ENCODE results near the gene DNAJB14.

DNAJB14 gene

DNA sequence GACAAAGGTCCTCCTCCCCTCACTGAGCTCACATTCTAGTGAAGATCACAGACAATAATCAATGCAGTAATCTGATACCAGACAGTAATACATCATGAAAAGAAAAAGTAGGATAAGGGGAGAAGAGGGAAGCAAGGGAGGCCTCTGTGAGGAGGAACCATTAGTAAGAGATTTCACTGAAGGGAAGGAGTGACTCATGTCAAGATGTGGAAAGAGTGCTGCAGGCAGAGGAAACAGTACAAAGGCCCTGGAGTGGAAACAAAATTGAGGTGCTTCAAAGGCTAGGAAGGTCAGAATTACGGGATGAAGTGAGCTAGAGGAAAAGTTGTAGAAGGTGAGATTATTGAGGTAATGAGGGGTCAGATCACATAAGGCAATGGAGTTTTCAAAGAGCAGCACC is 90.3 kb downstream of the DNAJB14 start:
- no peak overlapping the region for H2BK120ac ChIP-seq (ENCODE audit: low read depth, low read length)
- H2AK5ac ChIP-seq (ENCODE audit: low read depth, low read length) = no peak overlapping the region
- no peak overlapping the region for H3K18ac ChIP-seq (ENCODE audit: low read length)
- H3K79me1 ChIP-seq (ENCODE audit: low read depth, low read length) = no peaks in the 10 kb centered on the region
- H2BK15ac ChIP-seq (ENCODE audit: low read length) = no peak overlapping the region
- H3K27me3 ChIP-seq (ENCODE audit: control insufficient read depth in 3 of 3, insufficient read depth in 3 of 3, low read depth in 1 of 3, low read length in 3 of 3) = no peaks in the 10 kb centered on the region
- H3K9me3 ChIP-seq (replicated peaks in 1 of 2; ENCODE audit: control insufficient read depth in 2 of 2, insufficient read depth in 1 of 2, low read depth in 1 of 2, low read length in 2 of 2) = peaks cover 3 to 19% of the 10 kb centered on the region in 2 donors
- no peak overlapping the region for H3K23ac ChIP-seq (ENCODE audit: low read depth, low read length, poor library complexity)
- peaks cover 2 to 3% of the 10 kb centered on the region in 2 donors for H3K4me1 ChIP-seq (ENCODE audit: control insufficient read depth in 2 of 2, insufficient read depth in 1 of 2, low read depth in 1 of 2, low read length in 2 of 2)
- no peak for DNase-seq (ENCODE audit: low spot score)
- WGBS, 2 donors (ENCODE audit: extremely low coverage in 2 of 2, insufficient read length in 2 of 2, insufficient replicate concordance in 1 of 2) = 100% methylated on average over 1 of the region's 1 CpG; no CpG with 5 or more reads in 1 of the 2 donors
- no peak overlapping the region for H4K91ac ChIP-seq (ENCODE audit: low read depth, low read length, poor library complexity)
- no peak overlapping the region for H2BK12ac ChIP-seq (ENCODE audit: low read length)
- no peak overlapping the region for H3K4me2 ChIP-seq (ENCODE audit: insufficient read depth, low read length, poor library complexity, severe bottlenecking)
- H2BK5ac ChIP-seq (ENCODE audit: low read length) = no peak overlapping the region
- no peak overlapping the region for H4K8ac ChIP-seq (ENCODE audit: low read depth, low read length)
- H3K4ac ChIP-seq (ENCODE audit: low read length) = no peak overlapping the region
- H3K14ac ChIP-seq (ENCODE audit: low read length) = no peak overlapping the region
- H2AFZ ChIP-seq (ENCODE audit: low read length) = no peak overlapping the region
- no peak overlapping the region for H3K27ac ChIP-seq (replicated peaks; ENCODE audit: low read length)
- H3K9ac ChIP-seq (ENCODE audit: low read depth, low read length, poor library complexity) = no peak overlapping the region
- no peaks in the 10 kb centered on the region for H3K36me3 ChIP-seq (replicated peaks in 1 of 2; ENCODE audit: control insufficient read depth in 2 of 2, insufficient read depth in 2 of 2, low read length in 2 of 2)
- H3K4me3 ChIP-seq (ENCODE audit: low read length in 2 of 2) = no peak overlapping the region

DNA sequence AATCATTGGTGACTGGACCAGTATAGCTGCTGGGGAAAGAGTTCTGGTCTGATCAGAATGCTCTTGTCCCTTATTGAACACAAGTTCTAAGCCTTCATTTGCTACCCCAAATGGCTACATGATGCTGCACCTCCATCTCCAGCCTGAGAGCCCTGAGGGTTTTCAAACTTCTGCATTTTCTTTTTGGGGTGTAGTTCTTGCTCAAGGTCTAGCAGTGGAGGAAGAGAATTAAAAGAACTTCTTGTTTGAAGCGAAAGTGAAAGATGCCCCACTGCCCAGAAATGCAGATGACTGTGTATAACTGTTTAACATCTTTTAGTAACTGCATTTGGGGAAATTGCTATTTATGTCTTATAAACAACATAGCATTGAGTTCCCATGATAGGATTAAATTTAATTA is 90.7 kb downstream of the DNAJB14 start:
- no peak overlapping the region for H2BK120ac ChIP-seq (ENCODE audit: low read depth, low read length)
- H4K8ac ChIP-seq (ENCODE audit: low read depth, low read length) = no peak overlapping the region
- no peaks in the 10 kb centered on the region for H3K36me3 ChIP-seq (replicated peaks in 1 of 2; ENCODE audit: control insufficient read depth in 2 of 2, insufficient read depth in 2 of 2, low read length in 2 of 2)
- H2AFZ ChIP-seq (ENCODE audit: low read length) = no peak overlapping the region
- H3K14ac ChIP-seq (ENCODE audit: low read length) = no peak overlapping the region
- no peak overlapping the region for H2BK5ac ChIP-seq (ENCODE audit: low read length)
- H3K4me1 ChIP-seq (ENCODE audit: control insufficient read depth in 2 of 2, insufficient read depth in 1 of 2, low read depth in 1 of 2, low read length in 2 of 2) = peaks cover 2 to 3% of the 10 kb centered on the region in 2 donors
- H3K4ac ChIP-seq (ENCODE audit: low read length) = no peak overlapping the region
- DNase-seq (ENCODE audit: low spot score) = no peak
- H2AK5ac ChIP-seq (ENCODE audit: low read depth, low read length) = no peak overlapping the region
- no peak overlapping the region for H2BK15ac ChIP-seq (ENCODE audit: low read length)
- H3K18ac ChIP-seq (ENCODE audit: low read length) = no peak overlapping the region
- H3K79me1 ChIP-seq (ENCODE audit: low read depth, low read length) = no peaks in the 10 kb centered on the region
- no peak overlapping the region for H3K23ac ChIP-seq (ENCODE audit: low read depth, low read length, poor library complexity)
- no peak overlapping the region for H4K91ac ChIP-seq (ENCODE audit: low read depth, low read length, poor library complexity)
- H3K4me2 ChIP-seq (ENCODE audit: insufficient read depth, low read length, poor library complexity, severe bottlenecking) = no peak overlapping the region
- H3K4me3 ChIP-seq (ENCODE audit: low read length in 2 of 2) = no peak overlapping the region
- no peak overlapping the region for H3K9ac ChIP-seq (ENCODE audit: low read depth, low read length, poor library complexity)
- H3K27me3 ChIP-seq (ENCODE audit: control insufficient read depth in 3 of 3, insufficient read depth in 3 of 3, low read depth in 1 of 3, low read length in 3 of 3) = no peaks in the 10 kb centered on the region
- no CpG with 5 or more reads among the region's 1 CpG for WGBS, 2 donors (ENCODE audit: extremely low coverage in 2 of 2, insufficient read length in 2 of 2, insufficient replicate concordance in 1 of 2)
- peaks cover 3 to 19% of the 10 kb centered on the region in 2 donors for H3K9me3 ChIP-seq (replicated peaks in 1 of 2; ENCODE audit: control insufficient read depth in 2 of 2, insufficient read depth in 1 of 2, low read depth in 1 of 2, low read length in 2 of 2)
- H3K27ac ChIP-seq (replicated peaks; ENCODE audit: low read length) = no peak overlapping the region
- no peak overlapping the region for H2BK12ac ChIP-seq (ENCODE audit: low read length)

DNA sequence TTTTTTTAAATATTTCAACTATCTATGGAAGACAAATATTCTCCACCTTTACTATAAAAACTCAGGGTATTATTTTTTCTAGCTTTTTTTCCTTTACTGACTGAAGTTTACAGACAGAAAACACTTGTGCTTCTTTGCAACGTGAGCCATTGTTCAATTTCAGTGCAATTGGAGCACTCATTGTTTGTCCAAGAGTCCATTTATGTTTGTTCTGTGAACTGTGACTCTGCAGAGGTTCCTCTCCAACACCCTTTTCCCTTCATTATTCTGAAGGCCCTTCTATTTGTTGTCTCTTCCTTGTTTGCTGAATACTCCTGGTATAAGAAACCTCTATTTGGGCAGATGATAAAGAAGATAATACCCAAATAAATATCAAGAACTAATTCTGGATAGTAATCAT is 92.4 kb downstream of the DNAJB14 start:
- H3K23ac ChIP-seq (ENCODE audit: low read depth, low read length, poor library complexity) = no peak overlapping the region
- no CpG with 5 or more reads among the region's 1 CpG for WGBS, 2 donors (ENCODE audit: extremely low coverage in 2 of 2, insufficient read length in 2 of 2, insufficient replicate concordance in 1 of 2)

DNA sequence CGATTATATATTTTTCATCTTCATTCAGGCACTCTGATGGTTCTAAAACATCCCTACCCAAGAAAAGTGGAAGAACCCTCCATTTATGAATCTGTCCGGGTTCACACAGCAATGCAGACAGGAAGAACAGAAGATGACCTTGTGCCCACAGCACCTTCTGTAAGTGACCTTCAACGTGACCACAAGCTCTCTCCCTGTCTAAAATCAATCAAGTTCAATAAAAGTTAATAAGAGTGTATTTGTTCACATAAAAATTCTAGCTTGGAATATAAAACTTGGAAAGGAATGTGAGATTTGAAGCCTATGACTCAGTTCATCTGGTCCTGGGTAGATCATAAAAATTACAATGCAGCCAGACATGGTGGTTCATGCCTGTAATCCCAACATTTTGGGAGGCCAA is 93.2 kb downstream of the DNAJB14 start:
- Histone ChIP-seq H3K4me2 (ENCODE audit: insufficient read depth, low read length, poor library complexity, severe bottlenecking) (no peak overlapping the region), H3K4me1 (ENCODE audit: control insufficient read depth in 2 of 2, insufficient read depth in 1 of 2, low read depth in 1 of 2, low read length in 2 of 2) (peaks cover 2 to 3% of the 10 kb centered on the region in 2 donors), H3K14ac (ENCODE audit: low read length) (no peak overlapping the region), H3K4me3 (ENCODE audit: low read length in 2 of 2) (no peak overlapping the region), H2BK12ac (ENCODE audit: low read length) (no peak overlapping the region), H2AK5ac (ENCODE audit: low read depth, low read length) (no peak overlapping the region), H2BK15ac (ENCODE audit: low read length) (no peak overlapping the region), H3K36me3 (replicated peaks in 1 of 2; ENCODE audit: control insufficient read depth in 2 of 2, insufficient read depth in 2 of 2, low read length in 2 of 2) (no peaks in the 10 kb centered on the region), H3K79me1 (ENCODE audit: low read depth, low read length) (no peaks in the 10 kb centered on the region), H3K9me3 (replicated peaks in 1 of 2; ENCODE audit: control insufficient read depth in 2 of 2, insufficient read depth in 1 of 2, low read depth in 1 of 2, low read length in 2 of 2) (peaks cover 3 to 19% of the 10 kb centered on the region in 2 donors), H3K23ac (ENCODE audit: low read depth, low read length, poor library complexity) (no peak overlapping the region), H4K8ac (ENCODE audit: low read depth, low read length) (no peak overlapping the region), H3K4ac (ENCODE audit: low read length) (no peak overlapping the region), H3K27me3 (ENCODE audit: control insufficient read depth in 3 of 3, insufficient read depth in 3 of 3, low read depth in 1 of 3, low read length in 3 of 3) (no peaks in the 10 kb centered on the region), H2BK5ac (ENCODE audit: low read length) (no peak overlapping the region), H3K27ac (replicated peaks; ENCODE audit: low read length) (no peak overlapping the region), H4K91ac (ENCODE audit: low read depth, low read length, poor library complexity) (no peak overlapping the region), H2BK120ac (ENCODE audit: low read depth, low read length) (no peak overlapping the region), H3K18ac (ENCODE audit: low read length) (no peak overlapping the region), H3K9ac (ENCODE audit: low read depth, low read length, poor library complexity) (no peak overlapping the region), H2AFZ (ENCODE audit: low read length) (no peak overlapping the region)
- DNase-seq (ENCODE audit: low spot score) = no peak
- no CpG with 5 or more reads among the region's 3 CpGs for WGBS, 2 donors (ENCODE audit: extremely low coverage in 2 of 2, insufficient read length in 2 of 2, insufficient replicate concordance in 1 of 2)

More for the DNA sequence above, 92.4 kb downstream of the DNAJB14 start:
- Histone ChIP-seq H3K4me1 (ENCODE audit: control insufficient read depth in 2 of 2, insufficient read depth in 1 of 2, low read depth in 1 of 2, low read length in 2 of 2) (peaks cover 2 to 3% of the 10 kb centered on the region in 2 donors), H3K79me1 (ENCODE audit: low read depth, low read length) (no peaks in the 10 kb centered on the region), H3K9me3 (replicated peaks in 1 of 2; ENCODE audit: control insufficient read depth in 2 of 2, insufficient read depth in 1 of 2, low read depth in 1 of 2, low read length in 2 of 2) (peaks cover 3 to 19% of the 10 kb centered on the region in 2 donors), H2BK5ac (ENCODE audit: low read length) (no peak overlapping the region), H3K9ac (ENCODE audit: low read depth, low read length, poor library complexity) (no peak overlapping the region), H2BK12ac (ENCODE audit: low read length) (no peak overlapping the region), H2BK15ac (ENCODE audit: low read length) (no peak overlapping the region), H3K4me2 (ENCODE audit: insufficient read depth, low read length, poor library complexity, severe bottlenecking) (no peak overlapping the region), H3K27me3 (ENCODE audit: control insufficient read depth in 3 of 3, insufficient read depth in 3 of 3, low read depth in 1 of 3, low read length in 3 of 3) (no peaks in the 10 kb centered on the region), H3K14ac (ENCODE audit: low read length) (no peak overlapping the region), H4K8ac (ENCODE audit: low read depth, low read length) (no peak overlapping the region), H4K91ac (ENCODE audit: low read depth, low read length, poor library complexity) (no peak overlapping the region), H3K4me3 (ENCODE audit: low read length in 2 of 2) (no peak overlapping the region), H2AK5ac (ENCODE audit: low read depth, low read length) (no peak overlapping the region), H2BK120ac (ENCODE audit: low read depth, low read length) (no peak overlapping the region), H3K4ac (ENCODE audit: low read length) (no peak overlapping the region), H3K18ac (ENCODE audit: low read length) (no peak overlapping the region), H3K27ac (replicated peaks; ENCODE audit: low read length) (no peak overlapping the region), H3K36me3 (replicated peaks in 1 of 2; ENCODE audit: control insufficient read depth in 2 of 2, insufficient read depth in 2 of 2, low read length in 2 of 2) (no peaks in the 10 kb centered on the region), H2AFZ (ENCODE audit: low read length) (no peak overlapping the region)
- no peak for DNase-seq (ENCODE audit: low spot score)

Measured in neuronal stem cell (in vitro differentiated cells).